Transverse colon (tissue), 4 donors: ENCODE data around the gene ARHGAP10. TPM values are rescaled to one million over a fixed set of nuclear protein-coding genes. Genes with fewer than 3 reads are reported as not detected.
A peak's percentile ranks its signal among the peaks of the same experiment; 100 is the strongest.

ENCODE experiments used
- DNase-seq: peaks from one replicate; pipeline ENCODE4 v3.0.0-alpha.2; 2019
- H3K27ac ChIP-seq, 4 donors: fragments of 200-600 bp; sonication (generic); 2 replicates each; pipeline ENCODE4 v1.5.1; 2016 to 2018; ENCODE audit warnings: inconsistent platforms in 4 of 4
- H3K27me3 ChIP-seq: fragments of 200-600 bp; sonication (generic); 2 replicates; pipeline ENCODE4 v1.5.1; 2017; ENCODE audit warnings: inconsistent platforms
- H3K36me3 ChIP-seq, 4 donors: fragments of 200-600 bp; sonication (generic); 2 replicates each; pipeline ENCODE4 v1.5.1; 2017 to 2019; ENCODE audit warnings: inconsistent platforms in 4 of 4
- H3K4me1 ChIP-seq, 4 donors: fragments of 200-600 bp; sonication (generic); 2 replicates each; pipeline ENCODE4 v1.5.1; 2017 to 2020; ENCODE audit warnings: inconsistent platforms in 4 of 4
- H3K4me3 ChIP-seq, 4 donors: fragments of 200-600 bp; sonication (generic); 1 replicate in 1 of 4; 2 replicates in 3 of 4; pipeline versions ENCODE4 v1.5.1 to v1.6.1; 2017 to 2019; ENCODE audit warnings: inconsistent platforms in 4 of 4
- H3K9me3 ChIP-seq, 2 donors: fragments of 200-600 bp; sonication (generic); 2 replicates each; pipeline ENCODE4 v1.5.1; 2017 to 2019; ENCODE audit warnings: inconsistent platforms in 2 of 2
- CTCF ChIP-seq, 5 experiments: fragments of 200-600 bp in 3 of 5; fragments of 450-650 bp in 2 of 5; sonication (generic) in 3 of 5; IDR thresholded peaks; 1 replicate in 2 of 5; 2 replicates in 3 of 5; pipeline ENCODE4 v1.5.1; 2016 to 2017; ENCODE audit warnings: antibody characterized with exemption in 5 of 5, inconsistent platforms in 3 of 5, mild to moderate bottlenecking in 2 of 5, moderate library complexity in 1 of 5
- EP300 ChIP-seq: sonication (generic); formaldehyde crosslinking; IDR thresholded peaks from one replicate; pipeline ENCODE4 v1.6.1; 2017; ENCODE audit warnings: antibody characterized with exemption, low read depth
- POLR2A ChIP-seq: fragments of 450-650 bp; IDR thresholded peaks from one replicate; pipeline ENCODE4 v1.6.1; 2016; ENCODE audit warnings: antibody characterized with exemption, mild to moderate bottlenecking, moderate library complexity
- POLR2AphosphoS5 ChIP-seq, 3 donors: sonication (generic); formaldehyde crosslinking; IDR thresholded peaks; one replicate each; pipeline ENCODE4 v1.6.1; 2016; ENCODE audit warnings: antibody characterized with exemption in 3 of 3
- WGBS, 2 donors: methylation state at CpG; one replicate each; pipeline ENCODE4 v1.1.5; 2018; ENCODE audit warnings: low coverage in 1 of 2; 5-methylcytosine and 5-hydroxymethylcytosine counted together
- in situ Hi-C, 4 donors: fragments of 200-750 bp; cut with MboI; loops; one replicate each; pipeline versions ENCODE4 v1.15.0 to v1.15.1; 2017; ENCODE audit warnings: low sequenced_read_pairs in 3 of 4, low pct_ligation_motif_present in 1 of 4, low pct_unique_long_range_greater_than_20kb in 1 of 4
- intact Hi-C: fragments of 100-400 bp; cut with DNase I; formaldehyde crosslinking; loops from one replicate; pipeline ENCODE4 v1.15.1; 2023; ENCODE audit warnings: low total_unique reads
- total RNA-seq, 4 donors: library from RNA; depleted of rRNA; stranded (reverse); fragments of >200 nt; gene quantifications; one replicate each; pipeline ENCODE4 v1.1.0, GENCODE V29; 2016

The ARHGAP10 gene
- total RNA-seq, 4 donors from 2014 or later = 14.7 to 27.3 (median 22.9) TPM

- no peak overlapping the region for H3K27ac ChIP-seq
- H3K36me3 ChIP-seq = no peaks in the 10 kb centered on the region
- in situ Hi-C loops = no loop called here
- H3K4me1 ChIP-seq = peaks cover 0 to 23% (median 6%) of the 10 kb centered on the region in 4 donors
- WGBS, 2 donors = 56 to 67% methylated on average over 1 to 2 of the region's 2 CpGs
- no peaks in the 10 kb centered on the region for H3K27me3 ChIP-seq
- H3K9me3 ChIP-seq = no peaks in the 10 kb centered on the region
- TF ChIP-seq CTCF (IDR thresholded peaks at IDR 0.05) (no peak), POLR2AphosphoS5 (IDR thresholded peaks at IDR 0.05) (no peak), EP300 (no peak), POLR2A (no peak)
- no peak overlapping the region for H3K4me3 ChIP-seq
- intact Hi-C loops = no loop called here
- no peak for DNase-seq
Observed at GRCh38 chr4:148015058-148015457, 283.2 kb downstream of the ARHGAP10 start.

GRCh38 chr4:148015468-148015867 is 283.6 kb downstream of the ARHGAP10 start:
- intact Hi-C loops = no loop called here
- WGBS, 2 donors = 94 to 98% methylated on average over 8 of the region's 8 CpGs
- in situ Hi-C loops = no loop called here
- no peaks in the 10 kb centered on the region for H3K9me3 ChIP-seq
- no peak overlapping the region for H3K27ac ChIP-seq
- H3K27me3 ChIP-seq = no peaks in the 10 kb centered on the region
- no peak overlapping the region for H3K4me3 ChIP-seq
- peaks cover 0 to 23% (median 6%) of the 10 kb centered on the region in 4 donors for H3K4me1 ChIP-seq
- TF ChIP-seq POLR2AphosphoS5 (IDR thresholded peaks at IDR 0.05) (no peak), CTCF (IDR thresholded peaks at IDR 0.05) (no peak), POLR2A (no peak), EP300 (no peak)
- no peaks in the 10 kb centered on the region for H3K36me3 ChIP-seq
- no peak for DNase-seq

- TF ChIP-seq POLR2A (no peak), CTCF (IDR thresholded peaks at IDR 0.05) (no peak), EP300 (no peak), POLR2AphosphoS5 (IDR thresholded peaks at IDR 0.05) (no peak)
- no peaks in the 10 kb centered on the region for H3K36me3 ChIP-seq
- no peaks in the 10 kb centered on the region for H3K9me3 ChIP-seq
- DNase-seq = no peak
- 79 to 83% methylated on average over 3 to 6 of the region's 6 CpGs for WGBS, 2 donors
- no peak overlapping the region for H3K27ac ChIP-seq
- peaks cover 0 to 23% (median 6%) of the 10 kb centered on the region in 4 donors for H3K4me1 ChIP-seq
- H3K4me3 ChIP-seq = no peak overlapping the region
- no peaks in the 10 kb centered on the region for H3K27me3 ChIP-seq
- in situ Hi-C loops (no loop called here), intact Hi-C loops (no loop called here)
Observed at GRCh38 chr4:148016063-148016637, 284.3 kb downstream of the ARHGAP10 start.

GRCh38 chr4:148017801-148018200 is 285.9 kb downstream of the ARHGAP10 start:
- intact Hi-C loops (no loop called here), in situ Hi-C loops (no loop called here)
- Histone ChIP-seq H3K4me3 (no peak overlapping the region), H3K9me3 (no peaks in the 10 kb centered on the region), H3K4me1 (peaks cover 0 to 32% (median 6%) of the 10 kb centered on the region in 4 donors), H3K27ac (peak overlapping the region in 1 of 4 donors; percentile 21), H3K36me3 (no peaks in the 10 kb centered on the region), H3K27me3 (no peaks in the 10 kb centered on the region)
- no peak for DNase-seq
- 63 to 75% methylated on average over 5 of the region's 5 CpGs for WGBS, 2 donors
- no peak for TF ChIP-seq POLR2AphosphoS5 (IDR thresholded peaks at IDR 0.05)
- TF ChIP-seq EP300 = no peak
- no peak for TF ChIP-seq CTCF (IDR thresholded peaks at IDR 0.05)
- TF ChIP-seq POLR2A = no peak
